NCI-H524 (cell line): ENCODE data around the gene OSBPL2.

Source experiments
- DNase-seq, 2 experiments: peaks; one replicate each; lab custom pipeline; 2025; lab: John Stamatoyannopoulos, UW

Gene OSBPL2

GRCh38 chr20:62258499-62259293, 20.4 kb downstream of the OSBPL2 start:
- DNase-seq: no peak

DNA sequence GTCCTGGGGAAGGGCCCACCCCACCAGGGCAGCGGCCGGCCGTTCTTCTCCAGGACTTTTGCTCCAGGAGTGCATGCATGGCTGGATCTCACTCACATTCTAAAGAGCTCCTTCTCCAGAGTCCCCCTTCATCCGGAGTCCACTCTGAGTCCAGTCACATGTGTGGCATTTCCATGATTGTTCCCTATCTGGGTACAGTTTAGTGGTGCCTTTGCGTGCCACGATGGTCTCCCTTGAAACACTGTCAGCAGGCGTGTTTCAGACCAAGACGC, 20.9 kb downstream of the OSBPL2 start:
- no peak for DNase-seq

DNA sequence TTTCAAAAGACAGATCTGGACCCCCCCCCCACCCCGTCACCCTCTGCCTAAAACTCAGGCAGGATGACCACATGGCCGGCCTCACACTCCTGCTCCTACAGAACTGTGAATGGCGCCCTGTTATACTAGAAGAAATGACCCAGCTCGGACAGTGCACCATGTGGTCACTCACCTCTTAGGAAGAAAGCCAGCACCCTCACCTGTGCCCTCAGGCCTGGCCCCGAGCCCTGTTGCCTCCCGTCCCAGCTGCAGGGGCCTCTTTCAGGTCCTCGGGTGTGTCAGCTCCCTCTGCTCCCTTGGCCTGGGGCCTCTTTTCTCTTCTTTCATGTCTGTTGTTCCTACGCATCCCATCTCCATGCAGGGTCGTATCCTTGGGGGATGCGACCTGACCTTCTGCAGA, 23.7 kb downstream of the OSBPL2 start:
- DNase-seq: no peak

GRCh38 chr20:62263396-62263795, 25.1 kb downstream of the OSBPL2 start:
- DNase-seq: no peak

DNA sequence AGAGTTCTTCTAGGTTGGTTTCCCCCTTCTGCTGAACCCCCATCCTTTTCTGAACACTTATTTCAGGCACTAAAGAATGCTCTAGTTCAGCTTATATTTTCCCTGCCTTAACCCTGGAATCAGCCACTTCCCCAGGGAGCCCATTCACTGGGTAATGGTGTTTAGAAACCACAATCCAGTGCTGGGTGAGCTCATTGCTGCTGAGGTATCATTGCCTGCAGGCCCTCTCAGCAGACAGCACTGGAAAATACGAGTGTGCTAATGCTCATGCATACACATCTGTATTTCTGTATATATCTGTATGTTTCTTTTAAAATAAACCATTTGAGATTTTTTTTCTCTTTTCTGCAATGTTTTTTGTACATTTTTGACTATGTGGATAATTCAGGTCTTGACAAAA, 27.0 kb downstream of the OSBPL2 start:
- no peak for DNase-seq

- DNase-seq: no peak
Measured at GRCh38 chr20:62266340-62266739, 28.0 kb downstream of the OSBPL2 start.

- DNase-seq: no peak
Measured at GRCh38 chr20:62266851-62267250, 28.5 kb downstream of the OSBPL2 start.

GRCh38 chr20:62267543-62267942, 29.2 kb downstream of the OSBPL2 start:
- no peak for DNase-seq

DNA sequence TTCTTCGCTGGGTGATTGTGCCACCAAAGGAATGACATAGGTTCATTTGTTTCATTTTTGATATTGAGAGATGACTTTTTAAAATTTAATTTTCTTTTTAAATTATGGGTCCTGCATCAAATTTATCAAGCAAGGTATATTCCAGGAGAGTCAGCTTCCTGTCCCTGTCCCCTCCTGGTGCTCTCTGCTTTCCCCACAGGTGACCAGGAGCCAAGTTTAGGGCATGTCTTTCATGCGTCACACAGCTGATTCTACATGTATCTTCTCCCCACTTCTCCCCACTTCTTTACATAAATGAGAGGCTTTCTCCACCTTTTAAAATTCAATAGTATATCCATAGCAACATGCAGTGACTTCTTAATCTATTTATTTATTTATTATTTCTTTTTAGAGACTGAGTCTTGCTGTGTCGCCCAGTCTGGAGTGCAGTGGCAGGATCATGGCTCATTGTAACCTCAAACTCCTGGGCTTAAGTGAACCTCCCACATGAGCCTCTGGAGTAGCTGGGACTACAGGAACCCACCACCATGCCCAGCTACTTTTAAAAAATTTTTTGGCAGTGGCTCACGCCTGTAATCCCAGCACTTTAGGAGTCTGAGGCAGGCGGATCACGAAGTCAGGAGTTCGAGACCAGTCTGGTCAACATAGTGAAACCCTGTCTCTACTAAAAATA, 30.0 kb downstream of the OSBPL2 start:
- DNase-seq: no peak

DNA sequence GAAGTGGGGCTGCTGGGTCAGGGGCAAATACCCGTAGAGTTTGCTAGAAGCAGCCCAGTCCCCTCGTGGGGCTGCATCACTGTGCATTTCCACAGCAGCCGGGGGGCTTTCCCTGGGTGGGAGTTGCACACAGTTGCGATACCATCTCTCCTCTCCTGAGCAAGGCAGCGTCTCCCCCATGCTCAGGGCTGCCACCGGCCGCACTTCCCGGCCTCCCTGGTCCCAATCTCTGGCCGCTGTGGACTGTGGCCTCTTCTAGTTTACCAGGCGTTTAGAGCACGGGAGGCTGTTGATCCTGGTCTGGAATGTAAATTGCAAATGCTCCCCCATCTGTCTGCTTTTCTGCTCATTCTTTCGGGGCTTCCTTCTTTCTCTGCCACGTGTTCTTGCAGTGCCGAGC, 31.1 kb downstream of the OSBPL2 start:
- no peak for DNase-seq

DNA sequence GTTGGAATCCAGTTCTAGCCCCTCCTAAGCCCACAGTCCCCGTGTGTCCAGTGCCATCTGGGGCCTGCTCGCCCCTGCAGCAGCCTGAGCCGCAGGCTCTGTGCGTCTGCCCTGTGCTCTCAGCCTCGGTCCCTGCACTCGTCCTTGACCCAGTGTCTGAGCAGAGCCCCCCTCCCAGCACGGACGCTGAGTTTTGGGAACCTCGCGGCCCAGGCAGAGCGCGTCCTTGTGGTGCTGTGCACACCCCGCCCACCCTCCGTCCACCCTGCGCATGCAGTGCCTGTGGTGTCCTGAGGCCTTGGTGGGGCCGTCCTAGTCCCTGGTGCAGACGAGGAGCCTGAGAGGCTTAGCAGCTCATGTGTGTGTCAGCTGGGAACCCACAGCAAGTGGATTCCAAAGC, 31.6 kb downstream of the OSBPL2 start:
- DNase-seq: no peak

DNA sequence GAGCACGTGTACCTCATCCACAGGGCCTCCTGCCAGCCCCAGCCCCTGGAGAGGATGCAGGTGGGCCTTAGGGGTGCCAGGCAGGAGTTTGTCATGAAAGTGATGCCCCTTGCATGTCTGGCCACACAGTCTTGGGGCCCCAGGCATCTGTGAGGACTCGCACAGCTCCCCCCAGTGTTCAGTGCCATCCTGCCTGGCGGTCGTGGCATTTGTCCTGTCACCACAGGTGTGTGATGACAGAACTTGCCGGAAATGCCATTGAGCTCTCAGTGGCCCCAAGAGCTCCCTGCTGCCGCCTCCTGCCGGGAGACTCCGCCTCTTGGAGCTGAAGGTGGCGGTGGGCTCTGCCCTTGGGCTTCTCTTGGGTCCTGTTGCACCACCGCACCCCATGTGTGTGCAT, 33.9 kb downstream of the OSBPL2 start:
- DNase-seq: no peak

GRCh38 chr20:62273416-62273815, 35.1 kb downstream of the OSBPL2 start:
- no peak for DNase-seq

DNA sequence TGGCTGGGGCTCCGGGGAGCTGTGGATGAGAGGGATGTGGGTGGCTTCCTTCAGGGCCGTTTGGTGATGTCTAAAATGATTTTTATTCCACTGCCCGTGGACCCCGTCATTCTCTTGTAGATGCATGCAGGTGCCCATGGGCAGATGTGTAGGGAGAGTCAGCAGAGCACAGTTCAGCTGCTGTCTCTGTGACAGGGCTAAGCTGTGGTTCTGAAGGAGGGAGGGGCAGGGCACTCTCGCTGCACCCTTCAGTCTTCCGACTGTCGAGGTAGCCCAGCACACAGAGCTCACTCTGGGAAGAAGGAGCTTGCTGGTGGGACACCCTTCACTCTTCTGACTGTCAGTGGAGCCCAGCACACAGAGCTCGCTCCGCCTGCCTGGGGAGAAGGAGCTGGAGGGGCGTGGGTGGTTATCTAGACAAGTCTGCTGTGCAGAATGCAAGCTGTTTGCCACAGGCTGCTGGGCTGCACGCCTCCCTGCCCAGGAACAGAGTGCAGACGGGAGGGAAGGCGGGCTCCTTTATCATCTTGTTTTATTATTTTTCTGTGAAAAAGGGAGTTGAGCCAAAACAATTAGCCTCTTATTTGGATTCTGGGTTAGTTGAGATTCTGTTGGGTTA, 36.1 kb downstream of the OSBPL2 start:
- DNase-seq: no peak

DNA sequence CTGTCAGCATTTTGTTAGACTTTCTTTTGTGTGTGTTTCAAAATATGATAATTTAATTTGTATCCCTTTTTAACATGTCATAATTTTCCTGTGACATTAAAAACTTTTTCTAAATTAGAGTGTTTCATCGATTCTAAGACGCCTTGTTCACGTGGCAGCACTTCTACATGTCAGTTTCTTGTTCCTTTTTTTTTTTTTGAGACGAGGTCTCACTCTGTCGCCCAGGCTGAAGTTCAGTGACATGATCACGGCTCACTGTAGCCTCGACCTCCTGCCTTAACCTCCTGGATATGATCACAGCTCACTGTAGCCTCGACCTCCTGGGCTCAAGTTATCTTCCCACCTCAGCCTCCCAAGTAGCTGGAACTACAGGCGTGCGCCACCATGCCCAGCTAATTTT, 36.9 kb downstream of the OSBPL2 start:
- no peak for DNase-seq

DNA sequence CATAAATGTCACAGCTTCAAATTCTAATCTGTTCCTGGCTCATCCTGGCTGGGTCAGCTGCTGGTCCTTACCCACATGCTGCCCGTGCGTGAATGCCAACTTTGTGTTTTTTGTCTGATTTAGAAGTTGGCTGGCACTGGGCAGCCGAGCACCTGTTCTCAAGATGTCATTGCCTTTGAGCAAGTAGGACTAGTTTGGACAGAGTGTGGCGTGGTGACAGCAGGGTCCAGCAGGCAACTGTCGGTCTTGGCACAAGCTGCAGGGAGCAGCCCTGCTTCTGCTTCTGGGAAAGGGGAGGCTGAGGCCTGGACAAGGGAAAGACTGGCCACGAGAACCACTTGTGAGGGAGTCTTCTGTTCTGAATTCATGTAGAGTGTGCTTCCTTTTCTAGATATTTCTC, 38.1 kb downstream of the OSBPL2 start:
- no peak for DNase-seq

- DNase-seq: no peak
Measured at GRCh38 chr20:62277253-62277652, 38.9 kb downstream of the OSBPL2 start.

DNA sequence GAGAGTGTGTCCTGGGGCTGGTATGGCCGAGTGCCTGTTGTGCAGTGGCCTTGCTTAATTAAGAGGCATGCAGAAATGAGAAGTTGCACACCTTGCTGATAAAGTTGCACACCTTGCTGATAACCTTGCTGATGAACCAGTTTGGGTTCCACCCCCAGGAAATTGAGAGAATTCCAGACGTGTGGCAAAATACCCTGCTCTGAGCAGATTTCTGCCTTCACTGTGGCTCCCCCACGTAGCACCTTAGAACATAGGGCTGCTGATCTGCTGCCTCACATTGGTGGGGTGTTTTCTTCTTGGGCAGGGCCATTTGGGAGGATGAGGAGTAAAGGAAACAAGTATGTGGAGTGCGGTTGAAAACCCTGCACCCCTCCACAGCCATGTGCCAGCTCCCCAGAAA, 42.0 kb downstream of the OSBPL2 start:
- DNase-seq: no peak

DNA sequence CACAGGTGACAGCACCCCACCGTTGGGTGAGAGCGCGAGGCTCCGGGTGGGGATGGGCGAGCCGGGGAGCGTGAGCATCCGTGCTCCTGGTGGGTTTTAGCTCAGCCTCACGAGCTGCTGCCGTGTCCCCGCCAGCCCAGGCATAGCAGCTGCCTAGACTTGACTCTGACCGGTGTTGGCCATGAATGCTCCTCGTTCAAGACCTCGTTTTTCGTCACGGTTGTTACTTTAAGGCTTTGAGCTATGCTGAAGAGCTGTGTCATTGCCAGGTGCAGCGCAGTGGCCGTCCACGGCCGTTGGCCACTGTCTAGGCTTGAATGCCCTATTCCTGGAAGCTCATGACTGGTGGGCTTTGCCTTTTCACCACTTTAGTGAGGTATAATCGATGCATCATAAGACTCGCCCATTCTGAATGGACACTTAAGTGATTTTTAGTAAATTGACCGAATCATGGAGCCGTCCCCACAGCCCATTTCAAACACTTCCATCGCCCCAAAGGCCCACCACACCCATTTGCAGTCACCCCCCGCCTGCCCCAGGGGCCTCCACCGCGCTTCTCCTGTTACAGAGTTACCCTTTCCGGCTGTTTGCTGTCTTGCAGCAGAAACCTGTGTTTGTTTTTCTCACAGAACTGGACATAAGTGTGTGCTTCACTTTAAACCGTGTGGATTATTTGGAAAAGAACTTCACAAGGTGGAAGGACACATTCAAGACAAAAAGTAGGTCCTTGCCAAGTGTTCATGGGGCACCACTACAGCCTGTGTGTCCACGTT, 43.0 kb downstream of the OSBPL2 start:
- DNase-seq: no peak

DNA sequence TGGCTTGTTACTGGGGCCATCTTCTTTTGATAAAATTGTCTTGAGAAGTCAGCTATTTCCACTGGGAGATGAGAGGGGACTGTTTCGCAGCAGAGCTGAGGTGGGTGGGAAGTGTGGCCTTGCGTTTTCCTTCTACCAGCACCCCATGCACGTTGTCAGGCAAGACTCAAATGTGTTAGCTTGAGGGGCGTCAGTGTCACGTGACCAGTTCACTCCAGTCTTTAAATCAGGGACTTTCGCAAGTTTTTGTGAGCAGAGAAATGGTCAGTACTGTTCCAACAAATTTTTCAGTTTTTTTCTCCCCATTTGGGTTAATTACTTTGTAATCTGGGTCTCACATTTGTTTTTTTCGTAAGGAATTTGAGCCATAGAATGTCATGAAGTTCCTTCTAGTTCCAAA, 43.8 kb downstream of the OSBPL2 start:
- no peak for DNase-seq

DNA sequence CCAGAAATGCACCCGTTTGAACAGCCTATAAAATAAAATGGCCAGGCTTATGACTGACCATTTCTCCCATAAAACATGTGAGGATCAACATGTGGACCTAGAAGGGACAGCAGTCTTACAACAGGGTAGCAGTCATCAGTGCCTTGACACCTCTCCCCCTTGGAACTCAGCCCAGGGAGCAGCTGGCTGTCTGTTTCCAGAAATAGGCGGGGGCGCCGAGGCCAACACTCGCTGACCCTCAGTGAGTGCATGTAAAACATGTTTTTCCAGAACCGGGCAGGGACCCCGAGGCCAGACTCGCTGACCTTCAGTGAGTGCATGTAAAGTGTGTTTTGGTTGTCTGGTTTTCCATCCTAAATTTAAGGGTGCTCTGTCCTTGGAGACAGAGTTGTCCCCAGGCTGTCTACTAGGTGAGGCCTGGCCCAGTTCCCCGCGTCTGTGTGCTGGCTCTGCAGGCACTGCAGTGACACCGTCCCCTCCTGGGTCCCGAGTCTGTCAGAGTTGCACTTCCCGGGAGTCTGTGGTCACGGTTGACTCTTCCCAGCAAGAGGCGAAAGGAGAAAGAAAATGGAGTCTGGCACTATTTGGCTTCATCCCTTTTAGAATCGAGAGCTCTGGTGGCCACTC, 44.7 kb downstream of the OSBPL2 start:
- no peak for DNase-seq

DNA sequence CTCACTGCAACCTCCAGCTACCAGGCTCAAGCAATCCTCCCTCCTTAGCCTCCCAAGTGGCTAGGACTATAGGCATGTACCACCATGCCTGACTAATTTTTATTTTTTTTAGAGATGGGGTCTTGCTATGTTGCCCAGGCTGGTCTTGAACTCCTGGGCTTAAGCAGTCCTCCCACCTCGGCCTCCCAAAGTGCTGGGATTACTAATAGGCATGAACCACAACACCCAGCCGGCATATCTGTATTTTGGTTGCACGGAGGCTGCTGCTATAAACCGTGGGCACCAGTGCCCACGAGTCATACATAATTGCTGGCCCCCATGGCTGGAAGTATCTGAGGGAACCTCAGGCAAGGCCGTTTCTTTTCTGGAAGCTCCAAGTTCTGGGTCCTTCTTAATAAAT, 46.1 kb downstream of the OSBPL2 start:
- DNase-seq: no peak
